Measurements from ENCODE around the gene DYNC2I2.

- TF ChIP-seq POLR2A (IDR thresholded peaks at IDR 0.05) (no peak), CTCF (IDR thresholded peaks at IDR 0.05) (no peak)
Measured at GRCh38 chr9:128689820-128690683, 33.4 kb upstream of the DYNC2I2 start.

Measured in breast epithelium (tissue), 3 donors.